Muscle of arm (tissue), 12 donors: ENCODE measurements around the gene CEACAM16. TPM values are rescaled to one million over a fixed set of nuclear protein-coding genes. Genes with fewer than 3 reads are reported as not detected.
A peak's percentile ranks its signal among the peaks of the same experiment; 100 is the strongest.

ENCODE experiments used
- DNase-seq: peaks from one replicate; pipeline ENCODE4 v3.0.0-alpha.2; 2013
- polyA plus RNA-seq, 12 donors: library from polyadenylated mRNA; unstranded; fragments of 120-200 nt; gene quantifications; one replicate each; pipeline ENCODE4 v1.2.1, GENCODE V29; 2013; ENCODE audit not compliant: insufficient read length in 12 of 12

Gene CEACAM16
- polyA plus RNA-seq, 12 donors, result 0.26 to 0.89 (median 0.53) TPM; not detected in 3

DNA sequence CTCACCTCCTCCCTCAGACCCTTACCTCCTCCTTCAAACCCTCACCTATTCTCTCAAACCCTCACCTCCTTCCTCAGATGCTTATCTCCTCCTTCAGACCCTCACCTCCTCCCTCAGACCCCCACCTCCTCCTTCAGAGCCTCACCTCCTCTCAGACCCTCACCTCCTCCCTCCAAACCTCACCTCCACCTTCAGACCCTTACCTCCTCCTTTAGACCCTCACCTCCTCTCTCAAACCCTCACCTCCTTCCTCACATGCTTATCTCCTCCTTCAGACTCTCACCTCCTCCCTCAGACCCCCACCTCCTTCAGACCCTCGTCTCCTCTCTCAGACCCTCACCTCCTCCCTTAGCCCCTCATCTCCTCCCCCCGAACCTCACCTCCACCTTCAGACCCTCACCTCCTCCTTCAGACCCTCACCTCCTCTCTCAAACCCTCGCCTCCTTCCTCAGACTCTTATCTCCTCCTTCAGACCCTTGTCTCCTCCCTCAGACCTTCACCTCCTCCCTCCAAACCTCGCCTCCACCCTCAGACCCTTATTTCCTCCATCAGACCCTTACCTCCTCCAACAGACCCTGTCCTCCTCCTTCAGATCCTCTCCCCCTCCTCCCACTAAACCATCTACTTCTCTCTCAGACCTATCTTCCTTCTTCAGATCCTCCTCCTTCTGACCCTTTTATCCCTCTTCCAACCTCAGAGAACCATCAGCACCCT is 47.1 kb downstream of the CEACAM16 start:
- DNase-seq, result no peak

DNA sequence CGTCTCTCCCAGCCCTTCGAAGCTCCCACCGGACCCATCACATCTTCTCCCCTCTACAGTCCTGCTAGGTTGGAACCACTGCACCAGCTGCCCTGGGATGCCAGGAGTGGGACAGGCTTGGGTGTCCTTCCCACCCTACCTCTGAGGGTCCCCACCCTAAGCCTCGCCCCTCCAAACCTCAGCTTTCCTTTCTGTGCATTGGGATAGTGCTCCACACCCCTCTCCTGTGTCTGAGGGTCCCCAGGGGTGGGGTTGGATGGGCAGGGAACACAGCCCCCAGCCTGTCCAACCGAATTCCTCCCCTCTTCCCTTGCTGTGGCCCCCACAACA is 47.6 kb downstream of the CEACAM16 start:
- no peak for DNase-seq

DNA sequence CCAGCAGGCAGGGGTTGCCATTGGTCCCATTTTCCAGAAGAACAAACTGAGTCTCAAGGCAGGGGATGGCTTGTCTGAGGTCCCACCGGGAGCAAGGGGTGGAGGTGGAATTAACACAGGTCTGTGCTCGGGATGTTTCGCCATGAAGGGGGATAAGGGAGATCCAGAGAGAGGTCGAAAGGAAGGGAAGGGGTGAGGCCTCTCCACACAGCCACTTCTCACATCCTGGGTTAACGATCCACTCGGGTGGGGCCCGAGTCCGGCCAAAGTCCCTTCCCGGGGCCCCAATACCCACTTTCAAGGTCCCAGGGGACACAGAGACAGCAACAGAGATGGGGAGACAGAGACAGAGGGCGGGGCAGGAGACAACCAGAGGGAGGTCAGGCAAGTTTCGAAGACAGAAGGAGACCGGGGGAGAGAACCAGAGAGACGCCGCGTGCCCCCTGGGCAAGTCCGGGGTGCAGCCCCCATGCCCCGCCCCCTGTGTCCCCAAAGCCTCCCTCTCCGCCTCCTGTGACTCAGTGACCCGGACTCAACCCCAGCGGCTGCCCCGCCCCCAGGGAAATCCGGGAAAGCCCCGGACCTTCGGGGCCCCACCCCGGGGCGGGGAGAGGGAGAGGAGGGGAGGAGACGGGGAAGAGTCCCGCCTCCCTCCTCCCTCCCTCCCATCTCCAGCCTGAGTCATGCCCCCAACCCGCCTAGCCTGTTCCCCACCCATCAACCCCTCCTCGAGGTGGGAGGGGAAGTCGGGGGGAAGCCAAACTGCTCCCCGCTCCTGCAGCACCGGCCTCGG is 48.2 kb downstream of the CEACAM16 start:
- peak; percentile 90 for DNase-seq

DNA sequence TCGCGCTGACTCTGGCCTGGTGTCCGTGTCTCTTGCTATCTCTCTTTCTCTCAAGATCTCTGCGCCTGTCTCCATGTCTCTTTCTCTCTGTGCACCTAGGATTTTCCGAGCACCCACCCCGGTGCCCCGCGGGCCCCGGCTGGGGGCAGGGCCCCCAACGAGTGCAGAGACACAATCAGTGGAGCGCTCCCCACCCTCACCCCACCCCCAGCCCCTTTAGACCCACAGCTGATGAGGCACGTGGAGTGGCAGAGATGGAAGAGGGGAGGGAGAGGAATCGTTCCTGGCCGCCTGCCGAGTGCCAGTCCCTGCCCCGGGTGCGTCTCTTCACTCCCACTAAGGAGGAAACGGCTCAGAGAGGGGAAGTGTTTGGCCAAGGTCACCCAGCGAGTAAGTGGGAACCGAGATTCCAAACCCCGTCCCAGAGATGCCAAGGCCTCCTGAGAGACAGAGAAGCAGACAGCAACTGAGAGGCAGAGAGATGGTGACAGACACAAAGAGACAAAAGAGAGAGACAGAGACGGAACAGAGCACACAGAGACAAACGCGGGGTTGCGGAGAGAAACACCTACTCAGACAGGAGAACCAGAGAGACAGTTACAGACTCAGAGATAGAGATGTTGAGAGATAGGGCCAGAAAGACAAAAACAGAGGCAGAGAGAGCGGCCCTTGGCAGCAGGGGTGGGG is 48.9 kb downstream of the CEACAM16 start:
- peak; percentile 64 for DNase-seq

DNA sequence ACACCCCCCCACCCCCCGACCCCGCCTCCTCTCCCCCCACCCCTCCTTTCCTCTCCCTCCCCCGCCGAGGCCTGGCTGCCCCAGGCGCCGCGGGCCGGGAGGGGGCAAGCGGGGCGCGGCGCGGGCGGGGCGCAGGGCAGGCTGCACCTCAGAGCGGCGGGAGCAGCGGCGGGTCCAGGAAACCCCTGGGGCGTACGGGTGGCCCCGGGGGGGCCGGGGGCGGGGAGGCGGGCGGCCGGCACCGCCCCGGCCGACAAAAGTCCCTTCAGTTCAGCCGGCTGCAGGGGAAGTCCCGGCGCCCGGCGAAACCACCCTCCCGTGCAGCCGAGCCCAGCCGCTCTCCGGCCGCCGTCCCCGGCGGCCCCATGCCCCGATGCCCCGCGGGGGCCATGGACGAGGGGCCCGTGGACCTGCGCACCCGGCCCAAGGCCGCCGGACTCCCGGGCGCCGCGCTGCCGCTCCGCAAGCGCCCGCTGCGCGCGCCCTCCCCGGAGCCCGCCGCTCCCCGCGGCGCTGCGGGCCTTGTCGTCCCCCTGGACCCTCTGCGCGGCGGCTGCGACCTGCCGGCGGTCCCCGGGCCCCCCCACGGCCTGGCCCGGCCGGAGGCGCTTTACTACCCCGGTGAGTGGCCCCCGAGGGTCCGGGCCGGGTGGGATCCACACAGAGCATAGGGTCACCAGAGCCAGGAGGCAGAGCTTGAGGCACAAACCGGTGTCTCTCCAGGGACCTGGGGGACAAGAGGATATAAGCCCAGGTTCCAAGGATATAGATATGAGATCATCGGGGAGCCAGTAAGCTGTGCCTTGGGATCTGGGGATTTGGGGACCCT is 49.7 kb downstream of the CEACAM16 start, which contains the start of gene BCL3:
BCL3 (plus strand) TSS at position 283 of the 829 bp plus-strand sequence; CDS start at position 366, 83 bp downstream.
- DNase-seq, result no peak

DNA sequence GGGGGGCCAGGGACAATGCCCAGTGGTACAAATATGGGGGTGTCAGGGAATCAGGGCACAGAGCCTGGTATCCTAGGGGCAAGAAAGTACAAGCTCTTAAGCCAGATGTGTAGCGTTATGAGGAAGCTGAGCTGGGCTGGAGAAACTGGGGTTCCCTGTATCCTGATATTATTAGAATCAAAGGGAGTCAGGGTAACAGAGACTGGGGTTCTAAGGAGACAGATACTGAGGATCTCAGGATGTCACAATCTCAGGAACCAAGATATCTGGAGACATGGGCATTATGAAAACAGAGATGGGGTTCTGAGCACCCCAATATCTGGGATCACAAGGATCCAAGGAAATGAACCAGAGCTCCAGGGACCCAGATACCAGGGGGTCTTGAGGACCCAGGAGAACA is 50.3 kb downstream of the CEACAM16 start:
- no peak for DNase-seq

DNA sequence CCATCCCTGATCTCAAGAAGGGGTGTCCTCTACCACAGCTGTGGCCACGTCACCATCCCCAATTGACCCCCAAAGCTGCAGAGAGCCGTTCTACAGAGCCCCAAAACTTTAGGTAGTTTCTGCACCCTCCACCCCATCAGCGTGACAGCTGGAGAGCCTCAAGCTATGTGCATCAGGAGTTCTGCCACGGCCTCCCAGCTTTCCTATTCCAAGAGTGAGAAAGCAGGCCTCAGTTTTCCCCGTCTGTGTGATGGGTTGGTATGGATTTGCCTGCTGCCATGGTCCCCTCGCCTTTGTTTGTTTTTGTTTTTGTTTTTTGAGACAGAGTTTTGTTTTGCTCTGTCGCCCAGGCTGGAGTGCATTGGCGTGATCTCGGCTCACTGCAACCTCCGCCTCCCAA is 51.0 kb downstream of the CEACAM16 start:
- no peak for DNase-seq

DNA sequence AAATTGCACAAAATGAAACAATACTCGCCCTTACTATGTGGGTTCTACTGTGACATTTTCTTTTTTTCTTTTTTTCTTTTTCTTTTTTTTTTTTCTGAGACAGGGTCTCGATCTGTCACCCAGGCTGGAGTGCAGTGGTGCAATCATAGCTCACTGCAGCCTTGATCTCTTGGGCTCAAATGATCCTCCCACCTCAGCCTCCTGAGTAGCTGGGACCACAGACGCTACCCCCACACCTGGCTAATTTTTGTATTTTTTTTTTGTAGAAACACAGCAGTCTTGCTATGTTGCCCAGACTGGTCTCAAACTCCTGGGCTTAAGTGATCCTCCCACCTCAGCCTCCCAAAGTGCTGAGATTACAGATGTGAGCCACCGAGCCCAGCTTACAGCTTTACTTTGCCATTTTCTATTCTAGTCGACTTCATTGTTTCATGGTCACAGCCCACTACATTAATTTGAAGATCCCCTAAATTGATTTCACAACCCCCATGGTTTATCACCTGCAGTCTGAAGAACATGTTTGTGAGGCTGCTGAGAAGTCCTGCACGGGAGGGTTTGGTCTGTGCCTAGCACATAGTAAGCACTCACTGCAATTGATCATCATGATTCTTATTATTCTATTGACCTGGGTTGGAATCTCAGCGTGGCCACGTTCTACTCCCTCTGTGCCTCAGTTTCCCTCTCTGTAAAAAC is 53.3 kb downstream of the CEACAM16 start:
- no peak for DNase-seq

DNA sequence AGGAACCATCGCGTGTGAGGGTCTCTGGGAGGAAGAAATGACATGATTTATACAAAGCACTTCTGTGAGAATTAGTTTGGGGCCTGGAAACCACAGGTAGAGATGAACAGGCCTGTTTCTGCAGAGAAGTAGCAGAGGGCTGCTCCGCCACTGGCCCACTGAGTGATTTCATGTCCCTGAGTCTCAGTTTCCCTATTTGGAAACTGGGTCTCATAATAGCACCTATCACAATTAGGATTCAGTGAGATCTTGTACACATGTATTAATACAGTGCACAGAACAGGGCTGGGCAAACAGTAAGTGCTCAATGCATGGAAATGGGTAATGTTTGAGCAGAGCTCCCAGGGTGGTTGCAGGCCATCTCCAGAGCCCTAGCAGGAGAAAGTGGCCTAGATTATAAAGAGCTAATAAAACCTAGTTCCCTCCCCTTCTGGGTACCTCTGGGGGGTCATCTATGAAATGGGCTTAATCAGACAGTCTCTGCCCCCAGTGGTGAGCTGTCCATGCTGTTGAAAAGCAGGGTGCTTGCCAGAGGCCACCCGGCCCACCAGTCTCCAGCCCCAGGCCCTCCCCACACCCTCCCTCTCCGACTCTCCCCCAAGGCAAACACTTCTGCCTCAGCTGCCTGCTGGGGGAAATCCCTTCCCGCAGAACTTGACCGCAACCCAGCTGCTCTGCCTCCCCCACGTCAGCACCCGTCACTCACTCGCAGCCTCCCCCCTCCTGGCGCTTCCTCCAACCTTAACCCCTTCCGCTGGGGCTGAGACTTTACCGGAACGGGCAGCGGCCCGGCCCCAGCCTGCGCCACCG is 54.1 kb downstream of the CEACAM16 start:
- peak; percentile 79 for DNase-seq

DNA sequence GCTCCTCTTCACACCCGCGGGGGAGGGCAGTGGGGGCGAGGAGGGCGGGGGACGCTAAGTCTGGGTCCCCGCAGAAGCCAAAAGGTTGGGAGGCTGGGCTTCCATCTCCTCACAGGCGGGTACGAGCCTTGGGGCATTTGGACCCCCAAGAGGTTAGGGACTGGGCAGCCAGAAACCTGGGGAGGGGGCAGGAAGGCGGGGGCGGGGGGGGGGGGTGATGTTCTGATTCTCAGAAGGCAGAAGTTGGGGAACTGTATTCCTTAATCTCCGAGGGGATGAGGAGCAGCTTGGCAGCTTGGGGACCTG is 54.6 kb downstream of the CEACAM16 start:
- no peak for DNase-seq

DNA sequence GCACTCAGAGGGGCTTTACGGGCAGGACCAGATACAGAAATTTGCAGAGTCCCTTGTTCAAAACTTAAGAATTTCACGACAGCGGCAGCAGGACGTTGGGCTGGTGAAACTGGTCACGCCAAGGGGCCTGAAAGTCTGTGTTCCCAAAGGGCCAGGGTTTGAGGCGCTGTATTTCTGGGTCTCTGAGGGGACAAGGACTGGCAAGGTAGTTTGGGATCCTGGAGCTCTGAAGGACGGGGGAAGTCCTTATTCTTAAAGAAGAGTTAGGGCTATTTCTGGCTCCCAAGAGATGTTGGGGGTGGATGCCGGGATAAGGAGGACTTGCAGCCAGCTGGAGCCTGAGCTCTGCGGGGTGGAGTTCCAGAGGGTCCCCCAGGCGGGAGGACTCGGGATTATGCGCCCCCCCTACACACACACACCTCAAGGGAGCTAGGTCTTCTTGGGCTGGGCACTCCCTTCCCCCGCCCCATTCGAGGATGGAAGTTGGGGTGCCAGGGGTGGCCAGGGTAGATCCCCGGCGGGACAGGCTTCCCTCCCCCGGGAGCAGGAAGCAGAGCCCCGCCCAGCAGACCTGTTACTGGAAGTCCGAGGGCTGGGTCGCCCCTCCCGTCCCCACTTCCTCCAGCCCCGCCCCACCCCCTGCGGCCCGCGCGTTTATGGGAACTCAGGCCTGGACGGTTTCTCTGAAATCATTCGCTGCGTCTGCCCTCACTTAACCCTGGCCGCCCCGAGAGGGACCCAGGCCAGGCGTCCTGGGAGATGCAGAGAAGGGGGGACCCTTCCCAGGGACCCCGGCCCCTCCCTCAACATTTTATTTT is 55.2 kb downstream of the CEACAM16 start:
- DNase-seq, result peak; percentile 65

DNA sequence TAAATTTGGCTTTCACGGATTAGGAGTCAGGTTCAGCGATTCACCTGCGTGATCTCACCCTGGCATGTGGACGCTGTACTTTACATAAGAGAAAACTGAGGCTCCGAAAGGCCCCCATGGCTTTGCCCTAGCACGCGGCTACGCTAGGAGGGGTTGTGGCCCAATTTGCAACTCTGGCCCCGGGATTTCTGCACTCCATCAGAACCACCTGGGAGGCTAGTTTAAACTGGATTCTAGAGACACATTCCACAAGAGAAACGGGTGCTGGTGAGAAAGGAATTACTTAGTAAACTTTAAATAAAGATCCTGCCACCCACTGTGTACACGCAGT is 55.8 kb downstream of the CEACAM16 start:
- DNase-seq, result no peak

DNA sequence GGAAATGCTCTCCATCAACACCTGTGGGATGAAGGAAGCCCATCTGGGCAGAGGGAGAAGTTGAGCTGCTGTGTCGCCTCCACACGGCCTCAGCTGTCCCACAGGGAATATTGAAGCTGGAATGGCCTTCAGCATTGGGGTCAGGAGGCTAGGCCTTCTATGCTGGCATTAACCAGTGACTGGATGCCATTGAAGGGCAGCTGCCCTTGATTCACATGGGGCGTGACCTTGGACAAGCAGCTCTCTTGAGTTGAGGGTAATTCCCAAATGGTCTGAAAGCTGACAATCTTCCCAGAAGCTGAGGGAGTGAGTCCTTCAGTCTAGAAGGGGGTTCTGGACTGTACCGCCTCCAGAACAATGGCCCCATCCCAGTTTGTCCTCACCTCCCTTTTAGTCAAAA is 56.3 kb downstream of the CEACAM16 start:
- no peak for DNase-seq

DNA sequence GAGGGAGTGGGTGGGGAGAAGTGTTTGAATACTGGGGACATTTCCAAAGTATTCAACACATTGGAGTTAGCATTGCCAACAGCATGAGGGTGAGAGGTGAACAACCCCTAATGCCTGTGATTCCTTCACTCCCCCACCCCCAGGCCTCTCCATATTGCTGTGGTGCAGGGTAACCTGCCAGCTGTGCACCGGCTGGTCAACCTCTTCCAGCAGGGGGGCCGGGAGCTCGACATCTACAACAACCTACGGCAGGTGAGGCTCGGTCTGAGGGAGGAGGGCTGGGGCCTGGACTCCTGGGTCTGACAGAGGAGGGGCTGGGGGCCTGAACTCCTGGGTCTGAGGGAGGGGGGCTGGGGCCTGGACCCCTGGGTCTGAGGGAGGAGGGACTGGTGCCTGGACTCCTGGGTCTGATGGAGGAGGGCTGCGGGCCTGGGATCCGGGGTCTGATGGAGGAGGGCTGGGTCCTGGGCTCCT is 57.2 kb downstream of the CEACAM16 start:
- DNase-seq, result no peak

DNA sequence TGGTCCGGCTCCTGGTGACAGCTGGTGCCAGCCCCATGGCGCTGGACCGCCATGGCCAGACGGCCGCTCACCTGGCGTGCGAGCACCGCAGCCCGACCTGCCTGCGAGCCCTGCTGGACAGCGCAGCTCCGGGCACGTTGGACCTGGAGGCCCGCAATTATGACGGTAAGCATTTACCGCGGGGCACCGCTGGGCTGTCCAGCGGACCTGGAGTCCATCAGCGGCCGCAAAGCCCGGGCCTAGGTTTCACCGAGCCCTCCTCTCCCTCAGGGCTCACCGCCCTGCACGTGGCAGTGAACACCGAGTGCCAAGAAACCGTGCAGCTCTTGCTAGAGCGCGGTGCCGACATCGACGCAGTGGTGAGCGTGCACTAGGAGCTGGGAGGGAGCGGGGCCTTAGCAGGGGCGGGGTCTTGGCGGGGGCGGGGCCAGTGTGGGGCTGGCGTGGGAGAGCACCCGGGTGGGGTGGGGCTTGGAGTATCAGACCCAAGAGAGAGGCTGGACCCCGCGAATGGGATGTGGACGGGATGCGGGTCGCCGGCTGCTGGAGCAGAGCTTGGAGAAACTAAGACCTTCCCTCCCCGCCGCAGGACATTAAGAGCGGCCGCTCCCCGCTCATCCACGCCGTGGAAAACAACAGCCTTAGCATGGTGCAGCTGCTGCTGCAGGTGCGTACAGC is 58.2 kb downstream of the CEACAM16 start:
- DNase-seq, result peak; percentile 67

DNA sequence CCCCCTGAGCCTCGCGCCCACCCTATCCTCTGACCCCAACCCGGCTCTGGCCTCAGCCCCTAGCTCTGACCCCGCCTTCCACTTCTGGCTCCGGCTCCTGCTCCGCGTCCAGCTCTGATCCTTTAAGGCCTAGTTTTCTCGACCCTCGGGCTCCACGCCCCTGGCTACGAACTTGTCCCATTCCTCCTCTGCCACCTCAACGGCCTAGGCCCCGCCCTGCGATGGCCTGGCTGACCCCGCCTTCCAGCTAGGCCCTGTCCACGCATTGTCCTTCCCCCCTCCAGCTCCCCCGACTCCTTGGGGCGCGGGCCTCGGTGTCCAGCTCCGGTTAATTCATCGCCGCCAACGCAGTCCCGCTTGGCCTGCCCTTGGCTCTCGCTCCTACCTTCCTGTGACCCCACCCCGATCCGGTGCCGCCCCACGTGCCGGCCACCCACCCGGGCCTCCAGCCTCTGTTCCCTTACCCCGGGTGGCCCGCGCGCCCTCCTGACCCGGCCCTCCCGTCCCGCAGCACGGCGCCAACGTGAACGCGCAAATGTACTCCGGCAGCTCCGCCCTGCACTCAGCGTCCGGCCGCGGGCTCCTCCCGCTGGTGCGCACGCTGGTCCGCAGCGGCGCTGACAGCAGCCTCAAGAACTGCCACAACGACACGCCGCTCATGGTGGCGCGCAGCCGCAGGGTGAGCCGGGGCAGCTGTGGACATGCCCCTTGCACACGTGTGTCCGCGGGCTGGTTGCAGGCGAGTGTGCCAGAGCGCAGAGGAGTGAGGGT is 59.0 kb downstream of the CEACAM16 start:
- DNase-seq, result peak; percentile 76

DNA sequence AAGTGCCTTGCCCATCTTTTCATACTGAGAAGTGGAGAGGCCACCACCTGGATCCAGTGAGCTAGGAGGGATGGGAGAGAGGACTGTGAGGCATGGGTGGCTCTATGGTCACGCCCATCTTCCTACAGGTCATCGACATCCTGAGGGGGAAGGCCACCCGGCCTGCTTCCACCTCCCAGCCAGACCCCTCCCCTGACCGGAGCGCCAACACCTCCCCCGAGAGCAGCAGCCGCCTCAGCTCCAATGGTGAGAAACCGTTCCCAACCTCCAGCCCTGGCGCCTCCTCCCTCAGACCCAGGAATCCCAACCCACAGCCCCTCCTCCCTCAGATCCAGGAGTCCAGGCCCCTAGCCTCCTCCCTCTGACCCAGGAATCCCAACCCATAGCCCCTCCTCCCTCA is 59.6 kb downstream of the CEACAM16 start:
- DNase-seq, result no peak
